HG03521 (cell line): ENCODE results near the gene OXT.
"Not testable (repeated sequence)": the region's sequence is repeated elsewhere in the genome, so short reads cannot be mapped to it uniquely, and the experiment has no call there.

Experiments used
- ATAC-seq: cut with Tn5 transposase; IDR thresholded peaks from one replicate; pipeline ENCODE4 v1.9.1; 2021; ENCODE audit warnings: mild to moderate bottlenecking, moderate library complexity; ENCODE audit not compliant: unreplicated experiment

OXT gene

GRCh38 chr20:3109350-3110302, 38.2 kb downstream of the OXT start:
- ATAC-seq = no peak

- no peak for ATAC-seq
Measured at GRCh38 chr20:3111507-3111906, 40.1 kb downstream of the OXT start.

- ATAC-seq = no peak
Measured at GRCh38 chr20:3111995-3112394, 40.6 kb downstream of the OXT start.

DNA sequence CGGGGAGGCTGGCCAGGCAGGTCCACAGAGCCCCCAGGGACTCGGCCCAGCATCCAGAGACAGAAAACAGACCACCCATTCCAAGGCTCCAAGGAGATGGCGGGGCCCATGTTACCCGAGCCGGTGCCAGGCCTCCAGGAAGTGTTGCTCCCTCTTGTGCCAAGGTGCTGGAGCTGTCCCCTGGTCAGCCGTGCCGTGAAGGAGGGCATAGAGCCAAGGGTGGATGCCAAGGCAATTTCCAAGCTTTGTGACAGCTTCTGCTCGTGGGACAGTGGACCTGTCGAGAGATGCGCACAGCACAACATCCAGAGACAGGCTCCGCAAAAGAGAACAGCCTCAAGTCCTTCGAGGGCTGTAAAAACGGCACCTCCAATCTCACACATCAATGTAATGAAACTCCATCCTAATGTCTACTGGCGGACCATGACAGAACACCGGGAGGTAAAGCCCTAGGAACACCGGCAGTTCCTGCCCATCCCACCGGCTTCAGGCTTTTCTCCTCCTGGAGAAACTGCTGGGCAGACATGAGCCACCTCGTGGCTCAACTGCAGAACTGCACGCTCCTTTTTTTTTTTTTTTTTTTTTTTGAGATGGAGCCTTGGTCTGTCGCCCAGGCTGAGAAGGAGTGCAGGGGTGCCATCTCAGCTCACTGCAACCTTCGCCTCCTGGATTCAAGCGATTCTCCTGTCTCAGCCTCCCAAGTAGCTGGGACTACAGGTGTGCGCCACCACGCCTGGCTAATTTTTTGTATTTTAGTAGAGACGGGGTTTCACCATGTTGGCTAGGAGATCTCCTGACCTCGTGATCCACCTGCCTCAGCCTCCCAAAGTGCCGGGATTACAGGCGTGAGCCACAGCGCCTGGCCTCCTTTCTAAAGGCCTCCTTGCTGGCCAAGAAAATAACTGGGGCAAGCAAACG, 44.0 kb downstream of the OXT start:
- ATAC-seq = no peak

DNA sequence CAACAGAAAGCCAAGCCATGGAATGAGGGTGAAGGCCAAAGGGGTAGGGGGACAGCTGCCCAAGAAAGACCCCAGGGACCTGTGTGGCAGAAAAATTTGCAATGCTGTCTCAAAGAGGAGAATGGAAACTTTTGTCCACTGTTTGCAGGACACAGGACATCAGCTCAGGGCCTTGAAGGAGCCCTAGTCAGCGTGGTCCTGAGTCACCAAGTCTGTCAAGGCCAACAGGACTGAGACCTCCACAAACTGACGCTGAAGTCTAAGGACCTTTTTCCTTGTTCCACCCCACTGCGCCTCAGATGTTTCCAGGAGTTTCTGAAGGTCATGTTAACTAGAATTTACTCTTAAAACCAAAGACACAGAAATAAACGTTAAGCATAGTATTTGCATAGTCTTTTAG, 44.9 kb downstream of the OXT start:
- ATAC-seq = no peak

GRCh38 chr20:3117839-3118379, 46.5 kb downstream of the OXT start:
- not testable (repeated sequence) for ATAC-seq

- no peak for ATAC-seq
Measured at GRCh38 chr20:3119044-3119443, 47.6 kb downstream of the OXT start.

DNA sequence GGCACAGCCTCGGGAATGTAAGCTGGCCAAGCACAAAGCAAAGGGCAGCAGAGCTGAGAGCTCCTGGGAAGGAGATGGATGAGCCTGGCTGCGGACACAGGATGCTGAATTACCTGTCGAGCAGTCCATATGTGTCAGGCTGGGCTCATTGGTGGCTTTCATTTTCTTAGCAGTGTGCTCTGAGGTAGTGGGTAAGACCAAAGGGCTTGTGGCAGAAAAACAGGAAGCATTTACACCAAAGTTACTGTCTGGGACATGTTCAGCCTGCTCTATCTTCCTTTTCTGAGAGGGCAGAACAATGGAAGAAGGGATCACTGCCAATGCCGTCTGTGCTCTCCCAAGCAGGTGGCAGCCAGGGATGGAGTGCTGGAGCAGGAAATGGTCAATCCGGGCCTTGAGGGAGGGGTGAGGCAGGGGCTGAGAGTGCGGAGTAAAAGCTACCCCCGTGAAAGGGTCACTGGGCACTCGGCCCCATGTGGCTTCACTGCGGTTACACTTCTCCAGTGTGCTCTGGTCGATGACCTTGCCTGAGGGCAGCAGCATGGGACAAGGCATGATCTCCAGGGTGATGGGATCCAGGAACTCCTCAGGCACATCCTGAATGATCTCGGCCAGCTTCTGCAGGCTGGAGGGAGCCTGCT, 50.0 kb downstream of the OXT start:
- no peak for ATAC-seq
